Nucleus accumbens (tissue), 56 donors: ENCODE data around the gene SCN8A.
"Not testable (repeated sequence)": the region's sequence is repeated elsewhere in the genome, so short reads cannot be mapped to it uniquely, and the experiment has no call there.

Source experiments
- DNase-seq, 56 donors: peaks; one replicate each; lab custom pipeline; 2025; lab: John Stamatoyannopoulos, UW

SCN8A gene

DNA sequence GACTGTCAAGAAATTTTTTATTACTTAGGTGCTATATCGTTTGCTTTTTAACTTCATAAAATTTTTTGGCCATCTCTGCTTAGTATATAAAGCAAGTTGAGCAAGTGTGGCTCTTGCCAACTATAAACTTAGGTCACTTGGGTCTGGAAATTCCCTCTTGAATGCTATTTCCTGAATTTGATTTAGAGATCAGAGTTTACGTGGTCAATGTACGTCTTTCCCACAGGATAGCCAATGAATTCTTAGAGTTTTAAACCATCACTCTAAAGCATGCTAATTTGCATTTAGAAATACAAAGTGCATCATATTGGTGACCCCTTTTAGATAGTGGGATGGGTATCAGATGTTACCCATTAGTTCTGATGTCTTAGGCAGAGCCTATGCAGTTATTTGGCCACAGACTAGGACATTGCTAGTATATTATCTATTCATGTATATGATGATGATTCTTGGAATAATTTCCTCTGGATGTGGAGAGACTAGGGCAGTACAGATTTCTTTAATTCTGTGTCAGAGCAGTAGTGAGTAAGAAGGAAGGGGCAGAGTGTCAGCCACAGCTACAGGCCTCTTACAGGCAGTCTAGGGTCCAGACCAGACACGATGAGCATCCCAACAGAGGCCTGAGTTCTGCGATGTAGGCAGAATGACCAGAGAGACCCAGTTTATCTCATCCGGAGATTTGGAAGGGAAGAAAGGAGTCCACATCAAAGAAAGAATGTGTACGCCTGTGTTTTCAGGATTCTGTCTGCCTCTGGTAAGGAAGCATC lies 30.3 kb downstream of the SCN8A start:
- no peak for DNase-seq

DNA sequence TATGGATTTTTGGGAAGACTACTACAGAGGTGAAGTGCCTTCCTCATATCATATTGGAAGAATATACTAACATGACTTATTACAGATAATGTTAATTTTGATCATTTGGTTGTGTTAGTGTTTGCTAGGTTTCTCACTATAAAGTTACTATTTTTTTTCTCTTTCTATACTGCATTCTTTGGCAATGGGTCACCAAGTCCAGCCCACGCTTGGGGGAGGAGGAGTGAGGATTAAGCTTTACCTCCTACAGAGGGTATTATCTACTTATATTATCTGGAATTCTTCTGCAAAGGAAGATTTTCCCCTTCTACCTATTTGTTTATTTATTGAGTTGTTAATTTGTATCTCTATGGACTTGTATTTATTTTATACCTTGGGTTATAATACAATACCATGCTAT lies 31.5 kb downstream of the SCN8A start:
- no peak for DNase-seq

DNA sequence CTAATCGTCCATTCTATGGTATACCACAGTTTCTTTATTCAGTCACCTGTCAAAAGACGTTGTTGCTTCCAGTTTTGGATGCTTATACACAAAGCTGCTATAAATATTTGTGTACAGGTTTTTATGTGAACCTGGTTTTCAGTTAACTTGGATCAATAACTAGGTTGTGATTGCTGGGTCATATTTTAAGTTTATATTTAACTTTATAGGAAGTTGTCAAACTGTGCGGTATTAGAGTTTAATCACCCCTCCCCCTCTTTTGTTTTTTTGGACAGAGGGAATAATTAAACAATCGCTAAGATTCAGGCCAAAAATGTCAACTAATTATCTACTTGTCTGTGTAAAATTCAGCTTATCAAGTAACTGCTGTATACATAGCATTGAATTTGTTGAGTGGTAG lies 34.3 kb downstream of the SCN8A start:
- DNase-seq, result no peak

DNA sequence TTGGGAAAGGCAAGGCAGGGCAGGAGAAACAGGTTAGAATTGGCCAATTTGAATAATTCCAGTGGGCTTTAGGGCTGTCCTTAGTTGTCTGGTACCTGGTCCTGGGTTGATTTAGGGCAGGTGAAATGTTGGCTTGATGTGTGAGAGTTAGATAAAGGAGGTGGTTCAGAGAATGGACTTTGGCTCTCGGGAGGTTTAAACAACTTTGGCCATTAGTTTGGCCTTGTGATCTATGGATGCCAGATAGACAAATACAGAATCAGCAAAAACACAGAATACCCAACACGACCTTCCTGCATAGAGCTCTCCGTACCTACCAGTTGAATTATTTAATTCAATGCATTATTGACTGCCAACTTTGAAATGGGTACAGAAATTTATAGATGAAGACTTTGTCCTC lies 35.1 kb downstream of the SCN8A start:
- DNase-seq, result no peak

DNA sequence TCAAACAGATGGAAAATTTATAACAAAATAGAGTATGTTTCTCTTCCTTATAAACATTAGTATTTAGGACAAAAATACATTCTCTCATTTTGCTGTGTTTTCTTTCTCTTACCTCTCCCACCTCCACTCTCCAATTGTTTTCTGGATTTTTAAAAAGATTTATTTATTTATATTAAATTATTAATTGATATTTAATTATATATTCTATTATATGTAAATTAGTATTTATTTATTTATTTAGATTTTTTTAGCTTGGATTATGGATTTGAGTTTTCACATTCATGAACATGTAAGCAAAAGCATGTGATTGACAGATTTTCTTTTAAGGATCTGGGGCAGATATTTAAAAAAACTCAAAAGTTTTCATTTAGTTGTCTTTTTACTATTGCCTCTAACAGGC lies 35.6 kb downstream of the SCN8A start:
- no peak for DNase-seq

DNA sequence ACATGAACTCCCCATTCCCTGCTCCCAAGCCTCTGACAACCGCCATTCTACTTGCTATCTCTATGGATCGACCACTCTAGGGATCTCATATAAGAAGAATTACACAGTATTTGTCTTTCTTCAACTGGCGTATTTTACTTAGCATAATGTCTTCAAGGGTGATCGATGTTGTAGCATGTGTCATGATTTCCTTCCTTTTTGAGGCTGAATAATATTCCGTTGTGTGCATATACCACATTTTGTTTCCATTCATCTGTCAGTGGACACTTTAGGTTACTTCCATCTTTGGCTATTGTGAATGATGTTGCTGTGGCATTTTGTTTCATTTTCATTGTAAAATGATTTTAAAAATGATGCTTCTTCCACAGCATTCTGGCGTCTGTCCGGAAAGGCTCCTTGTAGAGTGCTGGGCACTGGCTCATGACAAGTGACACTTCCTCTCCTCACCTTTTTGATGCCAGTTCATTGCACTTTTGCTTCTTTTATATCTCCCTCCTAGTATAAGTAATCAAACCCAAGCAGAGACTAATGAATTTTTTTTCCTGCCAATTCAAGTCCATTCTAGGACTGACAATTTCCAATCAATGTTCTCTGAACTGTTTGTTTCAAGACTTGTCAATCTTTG lies 39.3 kb downstream of the SCN8A start:
- no peak for DNase-seq

DNA sequence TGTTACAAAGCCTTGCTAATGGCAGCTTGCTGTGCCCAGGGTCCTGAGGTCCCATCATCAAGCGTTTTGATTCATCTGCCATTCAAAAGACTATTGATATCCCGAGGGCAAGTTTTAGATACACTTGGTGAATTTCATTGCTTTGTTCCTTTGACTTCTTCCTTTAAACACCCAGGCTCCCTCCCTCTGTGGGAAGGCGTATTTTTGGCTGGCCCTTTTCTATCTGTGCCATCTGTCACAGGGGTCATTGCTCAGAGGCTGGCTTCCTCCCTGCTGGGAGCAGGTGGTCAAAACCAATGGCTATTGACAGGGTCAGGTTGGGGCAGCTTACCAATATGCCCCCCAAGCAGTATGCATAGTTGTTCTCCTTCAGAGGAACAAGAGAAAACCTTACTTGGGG lies 40.0 kb downstream of the SCN8A start:
- DNase-seq, result no peak

DNA sequence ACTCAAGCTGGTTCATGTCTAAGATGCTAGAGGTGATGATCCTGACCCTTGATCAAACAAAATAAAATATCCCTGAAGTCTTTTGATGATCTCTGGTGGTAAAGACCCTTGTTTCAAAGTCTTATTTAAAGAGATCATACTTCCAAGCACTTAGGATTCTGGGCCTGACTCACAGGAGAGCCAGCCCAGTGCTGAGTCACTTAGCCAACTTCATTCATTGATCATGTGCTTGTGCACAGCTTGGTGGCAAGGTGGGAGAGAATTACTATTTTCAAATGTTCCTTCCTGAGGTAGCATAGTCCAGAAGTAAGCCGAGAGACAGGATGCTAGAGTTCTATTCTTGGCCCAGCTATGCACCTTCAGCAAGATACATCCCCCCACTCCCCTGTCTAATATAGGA lies 40.6 kb downstream of the SCN8A start:
- peak in 18 of 56 donors; percentile 1 to 48 (median 8) for DNase-seq

DNA sequence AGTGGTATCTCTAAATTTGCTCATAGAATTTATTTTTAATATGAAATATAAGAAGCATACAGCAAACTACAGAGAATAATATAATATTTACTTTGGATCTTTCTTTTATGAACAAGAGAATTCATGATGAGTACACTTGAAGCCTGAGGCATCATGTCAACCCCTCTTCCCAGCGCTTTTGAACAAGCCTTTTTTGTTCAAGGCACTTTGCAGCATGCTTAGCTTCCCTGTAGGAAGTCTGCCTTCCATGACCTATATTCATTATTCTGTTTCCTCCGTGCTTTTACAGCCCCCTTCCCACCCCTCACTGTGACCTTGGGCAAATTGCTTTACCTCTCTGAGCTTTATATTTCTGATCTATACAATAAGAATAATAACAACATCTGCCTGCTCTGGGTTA lies 41.6 kb downstream of the SCN8A start:
- no peak for DNase-seq

DNA sequence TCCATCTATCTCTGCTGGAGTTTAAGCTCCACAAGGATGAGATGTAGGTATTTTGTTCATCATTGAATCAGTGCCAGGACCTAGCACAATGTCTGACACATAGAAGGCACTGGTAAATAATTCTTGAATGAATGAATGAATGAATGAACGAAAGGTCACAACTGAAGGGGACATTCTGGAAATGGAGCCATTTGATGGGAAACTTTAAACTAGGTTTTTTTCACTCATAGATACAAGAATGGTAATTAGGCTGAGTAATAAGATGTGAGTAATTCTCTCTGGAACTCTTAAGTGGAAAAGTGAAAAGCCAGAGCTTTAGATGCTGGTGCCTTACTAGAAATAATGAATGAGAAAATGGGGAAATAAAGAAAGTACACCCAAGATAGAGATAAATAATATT lies 44.3 kb downstream of the SCN8A start:
- no peak for DNase-seq

DNA sequence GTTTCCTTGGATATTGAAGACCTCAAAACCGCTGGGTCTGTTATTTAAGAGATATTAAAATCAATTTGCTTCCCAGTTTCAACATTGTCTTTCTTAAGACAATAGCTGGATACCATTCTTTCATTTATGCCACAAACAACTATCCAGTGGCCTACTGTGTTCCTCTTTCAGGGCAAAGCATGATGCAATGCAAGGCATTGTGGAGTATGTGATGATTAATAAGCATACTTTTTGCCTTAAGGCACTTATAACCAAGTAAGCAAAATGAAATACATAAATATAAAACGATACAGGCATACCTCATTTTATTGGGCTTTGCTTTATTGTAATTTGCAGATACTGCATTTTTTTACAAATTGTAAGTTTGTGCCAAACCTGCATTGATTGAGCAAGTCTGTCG lies 45.5 kb downstream of the SCN8A start:
- DNase-seq, result no peak

DNA sequence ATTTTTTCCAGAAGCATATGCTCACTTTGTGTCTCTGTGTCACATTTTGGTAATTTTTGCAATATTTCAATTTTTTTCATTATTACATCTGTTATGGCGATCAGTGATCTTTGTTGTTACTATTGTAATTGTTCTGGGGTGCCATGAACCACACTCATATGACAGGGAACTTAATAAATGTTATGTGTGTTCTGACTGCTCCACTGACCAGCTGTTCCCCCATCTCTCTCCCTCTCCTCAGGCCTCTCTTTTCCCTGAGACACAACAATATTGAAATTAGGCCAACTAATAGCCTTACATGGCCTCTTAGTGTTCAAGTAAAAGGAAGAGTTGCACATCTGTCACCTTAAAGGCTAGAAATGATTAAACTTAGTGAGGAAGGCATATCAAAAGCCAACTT lies 46.0 kb downstream of the SCN8A start:
- DNase-seq, result no peak

DNA sequence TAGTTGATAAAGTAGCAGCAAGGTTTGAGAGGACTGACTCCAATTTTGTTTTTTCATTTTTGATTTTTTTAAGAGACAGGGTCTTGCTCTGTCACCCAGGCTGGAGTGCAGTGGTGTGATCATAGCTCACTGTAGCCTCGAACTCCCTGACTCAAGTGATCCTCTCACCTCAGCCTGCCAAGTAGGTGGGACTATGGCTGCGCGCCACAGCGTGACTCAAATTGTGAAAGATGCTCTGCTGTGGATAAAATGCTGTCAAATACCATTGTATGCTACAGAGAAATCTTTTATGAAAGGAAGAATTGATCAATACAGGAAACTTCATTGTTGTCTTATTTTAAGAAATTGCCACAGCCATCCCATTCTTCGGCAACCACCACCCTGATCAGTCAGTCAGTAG lies 48.3 kb downstream of the SCN8A start:
- DNase-seq, result no peak

DNA sequence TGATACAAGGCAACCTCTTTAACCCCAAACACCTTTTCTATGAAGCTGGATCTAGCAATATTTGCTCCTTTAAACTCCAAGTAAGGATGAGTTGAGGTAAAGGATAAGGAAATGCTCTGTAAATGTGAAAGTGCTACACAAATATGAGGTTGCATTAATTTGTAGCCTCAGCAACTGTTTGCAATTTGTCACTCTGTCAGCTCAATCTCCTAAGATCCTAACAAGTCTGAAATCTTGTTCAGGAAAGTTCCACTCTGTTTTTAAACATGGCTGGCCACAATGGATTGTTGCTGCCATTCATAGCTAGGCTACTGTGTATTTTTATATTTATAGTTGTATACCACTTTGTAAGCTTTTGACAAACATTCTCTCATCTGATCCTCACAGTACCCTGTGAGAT lies 51.3 kb downstream of the SCN8A start:
- DNase-seq, result no peak

DNA sequence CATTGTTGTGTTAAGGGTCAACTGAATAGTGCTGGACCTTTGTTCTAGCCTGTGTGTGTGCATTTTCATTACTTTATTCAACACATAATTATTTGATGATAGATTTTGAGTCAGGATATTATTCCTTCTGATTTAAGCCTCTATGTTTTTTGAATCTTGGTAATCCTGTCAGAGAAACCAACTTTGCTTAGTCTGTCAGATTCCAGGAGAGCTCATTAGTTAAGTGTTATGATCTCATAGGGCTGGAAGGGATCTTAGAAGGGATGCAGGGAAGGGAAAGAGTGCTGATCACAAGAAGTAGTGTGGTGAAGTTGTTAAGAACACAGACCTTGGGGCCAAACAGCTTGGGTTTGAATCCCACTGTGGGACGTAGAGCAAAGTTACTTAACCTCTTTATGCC lies 52.9 kb downstream of the SCN8A start:
- no peak for DNase-seq

DNA sequence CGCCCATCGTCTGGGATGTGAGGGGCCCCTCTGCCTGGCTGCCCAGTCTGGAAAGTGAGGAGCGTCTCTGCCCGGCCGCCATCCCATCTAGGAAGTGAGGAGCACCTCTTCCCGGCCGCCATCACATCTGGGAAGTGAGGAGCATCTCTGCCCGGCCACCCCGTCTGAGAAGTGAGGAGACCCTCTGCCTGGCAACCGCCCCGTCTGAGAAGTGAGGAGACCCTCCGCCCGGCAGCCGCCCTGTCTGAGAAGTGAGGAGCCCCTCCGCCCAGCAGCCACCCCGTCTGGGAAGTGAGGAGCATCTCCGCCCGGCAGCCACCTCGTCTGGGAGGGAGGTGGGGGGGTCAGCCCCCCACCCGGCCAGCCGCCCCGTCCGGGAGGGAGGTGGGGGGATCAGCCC lies 53.7 kb downstream of the SCN8A start:
- DNase-seq, result not testable (repeated sequence)

DNA sequence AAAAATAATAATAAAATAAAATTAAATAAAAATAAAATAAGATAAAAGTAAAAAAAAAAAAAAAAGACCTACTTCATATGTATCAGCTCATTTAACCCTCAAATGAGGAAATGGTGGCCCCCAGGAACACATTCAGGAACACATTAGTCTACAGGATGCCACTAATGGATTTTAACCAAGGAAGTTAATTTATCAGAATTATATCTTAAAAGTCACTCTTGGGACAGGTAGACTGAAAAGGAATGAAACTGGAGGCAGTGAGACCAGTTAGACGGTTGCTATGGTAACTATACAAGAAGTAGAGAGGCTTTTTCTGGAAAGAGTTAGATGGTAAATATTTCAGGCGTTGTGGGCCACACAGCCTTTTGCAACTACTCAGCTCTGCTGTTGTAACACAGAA lies 54.9 kb downstream of the SCN8A start:
- DNase-seq, result no peak

DNA sequence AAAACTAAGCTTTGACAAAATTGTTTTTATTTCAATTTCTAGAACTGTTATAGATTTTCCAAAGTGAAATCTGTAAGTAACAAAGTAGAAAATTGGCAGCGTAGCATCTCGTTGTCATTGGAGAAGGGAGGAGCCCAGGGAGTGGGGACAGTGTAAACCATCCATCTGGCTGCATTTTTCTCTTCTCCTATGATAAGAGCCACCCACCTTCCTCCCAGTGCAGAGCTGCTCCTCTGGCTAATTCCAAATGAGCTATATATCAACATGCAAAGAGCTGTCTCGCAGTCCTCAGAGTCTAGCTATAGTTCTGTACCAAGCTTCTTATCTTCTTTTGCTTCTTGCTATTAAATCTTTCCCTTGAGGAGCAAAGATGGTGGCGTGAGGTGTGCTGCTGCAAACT lies 56.6 kb downstream of the SCN8A start:
- no peak for DNase-seq

DNA sequence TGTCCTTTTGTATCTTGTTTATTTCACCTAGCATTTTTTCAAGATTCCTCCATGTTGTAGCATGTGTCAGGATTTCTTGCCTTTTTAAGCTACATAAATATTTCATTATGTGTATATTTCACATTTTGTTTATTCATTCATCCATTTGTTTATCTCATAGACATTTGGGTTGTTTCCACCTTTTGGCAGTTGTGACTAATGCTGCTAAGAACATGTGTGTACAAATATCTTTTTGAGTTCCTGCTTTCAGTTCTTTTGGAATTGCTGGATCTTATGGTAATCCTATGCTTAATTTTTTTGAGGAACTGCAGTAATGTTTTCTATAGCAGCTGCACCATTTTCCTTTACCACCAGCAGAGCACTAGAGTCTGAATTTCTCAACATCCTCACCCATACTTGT lies 62.4 kb downstream of the SCN8A start:
- DNase-seq, result no peak

DNA sequence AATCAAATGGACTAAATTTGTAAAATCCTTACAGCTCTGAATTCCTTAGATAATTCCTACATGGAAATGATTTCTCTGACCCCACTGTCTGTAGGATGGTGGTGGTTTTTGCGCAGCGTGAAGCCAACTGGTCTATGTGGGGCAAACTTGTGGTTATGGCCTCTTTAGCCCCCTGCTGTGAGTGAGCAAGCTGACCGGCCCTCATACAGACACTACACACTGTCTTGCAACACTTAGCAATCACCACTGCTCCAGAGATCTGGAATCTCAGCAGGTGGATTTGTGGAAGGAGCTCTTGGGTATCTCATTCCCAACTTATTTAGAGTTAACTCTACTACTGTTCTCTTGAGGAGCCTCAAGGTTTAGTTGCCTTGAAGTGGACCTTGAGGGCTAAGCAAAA lies 70.2 kb downstream of the SCN8A start:
- DNase-seq, result no peak

DNA sequence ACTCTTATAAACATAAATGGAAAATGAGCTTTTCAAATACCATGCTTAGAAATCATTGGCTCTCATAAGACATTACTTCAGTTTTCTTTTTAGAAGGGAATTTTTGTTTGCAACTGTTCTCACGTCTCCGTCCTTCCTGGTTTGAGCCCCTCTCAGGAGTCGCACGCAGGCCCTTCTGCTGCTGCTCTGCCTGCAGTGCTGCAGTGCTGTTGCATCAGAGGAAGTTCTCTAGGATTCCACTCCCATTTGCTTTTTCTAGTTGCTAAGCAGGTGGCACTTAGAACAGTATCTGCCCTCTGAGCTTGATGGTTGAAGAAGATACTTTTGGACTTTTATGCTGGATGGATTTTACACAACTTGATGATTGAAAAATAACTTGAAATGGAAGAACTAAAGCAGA lies 70.8 kb downstream of the SCN8A start:
- DNase-seq, result no peak

DNA sequence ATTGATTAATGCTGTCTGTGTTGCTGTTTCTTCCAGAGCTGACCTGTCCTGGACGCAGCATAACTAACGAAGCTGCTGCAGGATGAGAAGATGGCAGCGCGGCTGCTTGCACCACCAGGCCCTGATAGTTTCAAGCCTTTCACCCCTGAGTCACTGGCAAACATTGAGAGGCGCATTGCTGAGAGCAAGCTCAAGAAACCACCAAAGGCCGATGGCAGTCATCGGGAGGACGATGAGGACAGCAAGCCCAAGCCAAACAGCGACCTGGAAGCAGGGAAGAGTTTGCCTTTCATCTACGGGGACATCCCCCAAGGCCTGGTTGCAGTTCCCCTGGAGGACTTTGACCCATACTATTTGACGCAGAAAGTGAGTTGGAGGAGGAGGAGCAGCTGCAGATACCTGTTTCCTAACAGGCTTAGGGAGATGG lies 71.7 kb downstream of the SCN8A start:
- no peak for DNase-seq

DNA sequence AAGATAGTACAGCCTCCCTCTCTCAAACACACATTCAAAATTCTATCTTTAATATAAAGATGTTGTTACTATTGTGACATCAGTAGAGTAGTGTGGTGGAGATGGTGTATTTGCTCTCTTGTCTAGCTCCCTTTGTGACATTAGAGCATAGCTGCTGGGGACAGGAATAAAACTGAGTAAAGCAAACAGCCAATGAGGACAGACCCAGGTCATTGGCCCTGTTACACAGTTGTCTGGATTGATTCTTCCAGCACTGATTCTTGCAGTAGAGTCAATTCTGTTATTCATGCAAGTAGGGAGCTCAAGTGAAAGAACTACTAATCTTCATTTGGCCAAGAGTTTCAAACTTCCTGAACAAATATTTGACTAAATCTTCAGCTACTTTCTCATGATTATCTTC lies 72.4 kb downstream of the SCN8A start:
- no peak for DNase-seq
